Measurements from ENCODE around the gene KBTBD3.
"Not testable (repeated sequence)": the region's sequence is repeated elsewhere in the genome, so short reads cannot be mapped to it uniquely, and the experiment has no call there.

Gene KBTBD3

DNA sequence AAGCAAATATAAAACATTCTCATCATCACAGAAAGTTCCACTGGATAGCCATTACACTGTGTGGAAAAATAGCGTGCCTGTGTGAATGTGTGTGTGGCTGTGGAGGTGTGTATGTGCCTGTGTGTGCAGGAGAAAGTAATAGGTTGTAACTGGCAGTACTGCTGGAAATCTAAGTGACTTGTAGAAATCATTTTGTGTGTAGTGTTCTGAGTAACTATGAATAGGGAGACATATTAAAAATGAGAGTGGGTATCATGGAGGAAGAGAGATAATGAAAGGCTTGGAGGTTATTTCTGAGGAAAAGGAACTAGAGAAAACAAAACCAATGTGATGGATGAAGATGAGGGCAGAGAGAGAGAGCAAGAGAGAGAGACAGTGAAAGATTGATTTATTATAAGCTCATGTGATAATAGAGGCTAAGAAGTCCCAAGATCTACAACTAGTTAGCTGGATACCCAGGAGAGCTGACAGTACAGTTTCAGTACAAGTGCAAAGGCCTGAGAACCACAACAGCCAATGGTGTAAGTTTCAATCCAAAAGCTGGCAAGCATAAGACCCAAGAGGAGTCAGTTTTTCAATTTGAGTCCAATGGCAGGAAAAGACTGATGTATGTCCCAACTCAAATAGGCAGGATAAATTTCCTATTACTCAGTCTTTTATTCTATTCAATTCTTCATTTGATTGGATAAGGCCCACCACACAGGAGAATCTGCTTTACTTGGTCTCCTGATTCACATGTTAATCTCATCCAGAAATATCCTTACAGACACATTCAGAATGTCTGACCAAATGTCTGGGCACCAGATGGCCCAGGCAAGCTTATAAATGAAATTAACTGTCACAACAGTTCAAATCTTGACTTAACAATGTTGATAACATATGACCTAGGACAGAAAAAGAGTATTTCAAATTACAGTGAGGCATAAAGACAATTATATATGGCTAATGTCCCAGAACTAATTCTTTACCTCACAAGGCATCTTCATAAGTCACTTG is 14.9 kb downstream of the KBTBD3 start:
- DNase-seq (ENCODE audit: low read depth in 2 of 2), result no peak
- H3K4me3 ChIP-seq (replicated peaks in 1 of 2; ENCODE audit: low read depth in 2 of 2, low read length in 2 of 2), result no peak overlapping the region
- TF ChIP-seq, protein P1, sequence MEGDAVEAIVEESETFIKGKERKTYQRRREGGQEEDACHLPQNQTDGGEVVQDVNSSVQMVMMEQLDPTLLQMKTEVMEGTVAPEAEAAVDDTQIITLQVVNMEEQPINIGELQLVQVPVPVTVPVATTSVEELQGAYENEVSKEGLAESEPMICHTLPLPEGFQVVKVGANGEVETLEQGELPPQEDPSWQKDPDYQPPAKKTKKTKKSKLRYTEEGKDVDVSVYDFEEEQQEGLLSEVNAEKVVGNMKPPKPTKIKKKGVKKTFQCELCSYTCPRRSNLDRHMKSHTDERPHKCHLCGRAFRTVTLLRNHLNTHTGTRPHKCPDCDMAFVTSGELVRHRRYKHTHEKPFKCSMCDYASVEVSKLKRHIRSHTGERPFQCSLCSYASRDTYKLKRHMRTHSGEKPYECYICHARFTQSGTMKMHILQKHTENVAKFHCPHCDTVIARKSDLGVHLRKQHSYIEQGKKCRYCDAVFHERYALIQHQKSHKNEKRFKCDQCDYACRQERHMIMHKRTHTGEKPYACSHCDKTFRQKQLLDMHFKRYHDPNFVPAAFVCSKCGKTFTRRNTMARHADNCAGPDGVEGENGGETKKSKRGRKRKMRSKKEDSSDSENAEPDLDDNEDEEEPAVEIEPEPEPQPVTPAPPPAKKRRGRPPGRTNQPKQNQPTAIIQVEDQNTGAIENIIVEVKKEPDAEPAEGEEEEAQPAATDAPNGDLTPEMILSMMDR (IDR thresholded peaks at IDR 0.05; ENCODE audit: low read depth, low read length), result no peak

DNA sequence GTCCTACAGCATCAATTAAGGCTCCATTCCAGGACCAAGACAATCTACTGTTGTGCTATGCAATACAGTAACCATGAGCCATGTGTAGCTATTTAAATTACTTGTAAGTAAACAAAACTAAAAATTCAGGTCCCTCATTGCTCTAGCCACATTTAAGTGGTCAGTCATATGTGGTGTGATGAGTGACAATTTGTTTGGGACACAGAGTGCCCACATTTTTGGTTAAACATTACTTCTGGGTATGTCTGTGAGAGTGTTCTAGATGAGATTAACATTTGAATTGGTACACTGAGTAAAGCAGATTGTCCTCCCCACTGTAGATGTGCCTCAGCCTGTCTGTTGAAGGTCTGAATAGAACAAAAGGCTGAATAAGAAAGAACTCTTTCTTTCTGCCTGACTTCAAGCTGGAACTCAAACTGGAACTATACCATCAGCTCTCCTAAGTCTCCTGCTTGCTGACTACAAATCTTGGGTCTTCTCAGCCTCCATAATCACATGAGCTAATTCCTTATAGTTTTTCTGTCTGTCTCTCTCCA is 15.8 kb downstream of the KBTBD3 start:
- no peak for DNase-seq (ENCODE audit: low read depth in 2 of 2)
- TF ChIP-seq, protein P1 (IDR thresholded peaks at IDR 0.05; ENCODE audit: low read depth, low read length), result no peak
- no peak overlapping the region for H3K4me3 ChIP-seq (replicated peaks in 1 of 2; ENCODE audit: low read depth in 2 of 2, low read length in 2 of 2)

DNA sequence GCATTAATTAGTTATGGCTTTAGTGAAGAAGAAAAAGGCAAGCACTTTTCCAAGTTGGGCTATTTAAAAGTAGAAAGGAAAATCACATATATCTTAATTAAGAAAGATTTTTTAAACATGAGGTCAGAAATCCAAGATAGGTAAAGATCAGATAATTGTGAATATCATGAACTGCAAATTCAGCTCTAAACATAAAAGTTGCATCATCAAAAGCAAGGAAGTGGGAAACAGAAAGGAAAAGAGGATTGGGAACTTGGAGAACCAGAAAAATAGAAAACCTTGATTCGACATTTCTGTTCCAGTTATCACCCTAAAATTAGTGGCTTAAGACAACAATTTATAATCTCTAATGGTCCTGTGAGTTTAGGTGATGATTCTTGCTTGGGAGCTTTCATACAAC is 17.5 kb downstream of the KBTBD3 start:
- TF ChIP-seq, protein P1 (IDR thresholded peaks at IDR 0.05; ENCODE audit: low read depth, low read length), result no peak
- no peak for DNase-seq (ENCODE audit: low read depth in 2 of 2)
- no peak overlapping the region for H3K4me3 ChIP-seq (replicated peaks in 1 of 2; ENCODE audit: low read depth in 2 of 2, low read length in 2 of 2)

DNA sequence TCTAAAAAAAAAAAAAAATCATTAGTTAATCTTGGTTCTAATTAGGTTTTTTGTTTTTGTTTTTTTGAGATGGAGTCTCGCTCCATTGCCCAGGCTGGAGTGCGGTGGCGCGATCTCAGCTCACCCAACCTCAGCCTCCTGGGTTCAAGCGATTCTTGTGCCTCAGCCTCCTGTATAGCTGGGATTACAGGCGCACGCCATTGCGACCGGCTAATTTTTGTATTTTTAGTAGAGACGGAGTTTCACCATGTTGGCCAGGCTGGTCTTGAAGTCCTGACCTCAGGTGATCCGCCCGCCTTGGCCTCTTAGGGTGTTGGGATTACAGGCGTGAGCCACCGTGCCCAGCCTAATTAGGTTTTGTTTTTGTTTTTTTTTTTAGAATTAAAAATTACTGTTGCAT is 18.8 kb downstream of the KBTBD3 start:
- DNase-seq (ENCODE audit: low read depth in 2 of 2); H3K4me3 ChIP-seq (replicated peaks in 1 of 2; ENCODE audit: low read depth in 2 of 2, low read length in 2 of 2): not testable (repeated sequence)

DNA sequence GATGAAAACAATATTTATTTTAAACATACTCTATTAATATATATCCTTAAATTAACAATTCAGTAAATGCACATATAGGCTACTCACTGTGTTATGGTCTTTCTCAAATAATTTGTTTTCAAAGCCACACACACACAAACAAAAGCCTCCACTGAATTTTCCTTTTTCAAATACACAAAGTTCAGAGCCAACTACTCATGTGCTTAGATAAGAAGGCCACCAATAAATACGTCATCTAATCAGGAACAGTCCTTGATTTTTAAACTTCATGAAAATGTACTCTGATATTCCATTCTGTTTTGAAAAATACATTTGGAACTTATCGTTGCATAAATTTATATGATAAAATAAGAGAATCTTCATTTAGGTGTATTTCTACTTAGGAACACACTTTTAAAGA is 26.0 kb downstream of the KBTBD3 start:
- TF ChIP-seq, protein P1 (IDR thresholded peaks at IDR 0.05; ENCODE audit: low read depth, low read length), result no peak
- no peak for DNase-seq (ENCODE audit: low read depth in 2 of 2)
- no peak overlapping the region for H3K4me3 ChIP-seq (replicated peaks in 1 of 2; ENCODE audit: low read depth in 2 of 2, low read length in 2 of 2)

DNA sequence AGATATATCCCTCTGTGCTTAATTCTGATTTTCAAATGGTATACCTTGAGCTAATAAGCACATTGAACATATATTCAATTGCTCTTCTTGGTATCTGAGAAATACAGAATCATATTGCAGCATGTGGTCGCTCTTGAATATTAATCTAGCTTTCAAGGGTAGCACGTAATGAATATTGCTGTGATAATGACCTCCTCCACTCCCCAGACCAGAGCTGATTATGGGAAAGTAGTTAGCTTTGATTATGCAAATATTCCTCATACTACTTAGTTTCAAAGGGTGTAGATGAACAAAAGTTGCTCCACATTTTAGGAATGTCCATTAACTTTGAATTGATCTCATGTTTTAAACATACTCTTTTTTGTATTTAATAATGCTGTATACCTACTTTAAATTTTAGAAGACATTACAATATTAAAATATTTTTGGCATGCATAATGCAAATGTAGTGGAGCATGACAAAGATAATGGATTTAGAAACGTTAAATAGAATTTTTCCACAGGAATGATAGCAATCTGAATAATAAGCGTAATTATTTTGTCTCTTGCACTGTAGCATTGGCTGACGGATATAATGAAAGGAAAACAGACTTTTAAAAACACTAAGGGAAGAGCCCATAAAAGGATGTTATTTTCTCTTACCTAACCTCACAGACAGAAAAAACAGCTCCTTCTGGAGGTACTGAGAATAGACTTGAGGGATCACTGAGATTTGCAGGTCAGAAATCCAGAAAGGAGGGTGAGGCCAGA is 27.2 kb downstream of the KBTBD3 start:
- H3K4me3 ChIP-seq (replicated peaks in 1 of 2; ENCODE audit: low read depth in 2 of 2, low read length in 2 of 2), result no peak overlapping the region

More for the DNA sequence above, 27.2 kb downstream of the KBTBD3 start:
- DNase-seq (ENCODE audit: low read depth in 2 of 2), result no peak
- TF ChIP-seq, protein P1 (IDR thresholded peaks at IDR 0.05; ENCODE audit: low read depth, low read length), result no peak
